ENCODE results near the gene COQ2.
A peak's percentile ranks its signal among the peaks of the same experiment; 100 is the strongest.

The COQ2 gene

GRCh38 chr4:83223781-83224180 lies 60.8 kb downstream of the COQ2 start:
- H3F3A ChIP-seq (ENCODE audit: control insufficient read depth, insufficient read depth): peaks cover 7% of the 10 kb centered on the region; the same call in 1 of the 2 replicates
- H3K27ac ChIP-seq (ENCODE audit: low read depth, low read length): no peak overlapping the region
- no peaks in the 10 kb centered on the region for H3K79me2 ChIP-seq (ENCODE audit: control insufficient read depth, low read length)
- TF ChIP-seq CTCF (IDR thresholded peaks at IDR 0.05; ENCODE audit: low read depth, low read length, poor library complexity, severe bottlenecking): no peak
- no peak for TF ChIP-seq EZH2phosphoT487 (IDR thresholded peaks at IDR 0.05; ENCODE audit: borderline replicate concordance, low read length)
- no peaks in the 10 kb centered on the region for H3K9me2 ChIP-seq (replicated peaks; ENCODE audit: control insufficient read depth, low read length)
- H3K4me2 ChIP-seq (ENCODE audit: low read length): no peak overlapping the region
- no peaks in the 10 kb centered on the region for H3K9me3 ChIP-seq (ENCODE audit: control insufficient read depth, insufficient read depth, low read length)
- H4K20me1 ChIP-seq (ENCODE audit: control insufficient read depth, insufficient read depth, low read depth, low read length): no peaks in the 10 kb centered on the region
- H3K36me3 ChIP-seq (ENCODE audit: control insufficient read depth, low read length): no peaks in the 10 kb centered on the region
- H3K4me1 ChIP-seq (ENCODE audit: control insufficient read depth, low read length): peaks cover 39% of the 10 kb centered on the region
- no peaks in the 10 kb centered on the region for H3K27me3 ChIP-seq (ENCODE audit: control insufficient read depth, low read length)
- H3K4me3 ChIP-seq (ENCODE audit: low read length): no peak overlapping the region

GRCh38 chr4:83221897-83222441 lies 62.6 kb downstream of the COQ2 start:
- H3F3A ChIP-seq (ENCODE audit: control insufficient read depth, insufficient read depth): peaks cover 14% of the 10 kb centered on the region; the same call in 1 of the 2 replicates
- no peaks in the 10 kb centered on the region for H3K36me3 ChIP-seq (ENCODE audit: control insufficient read depth, low read length)
- peak overlapping the region; percentile 69 for H3K4me2 ChIP-seq (ENCODE audit: low read length)
- peaks cover 58% of the 10 kb centered on the region for H3K4me1 ChIP-seq (ENCODE audit: control insufficient read depth, low read length)
- H3K27ac ChIP-seq (ENCODE audit: low read depth, low read length): no peak overlapping the region
- no peaks in the 10 kb centered on the region for H3K27me3 ChIP-seq (ENCODE audit: control insufficient read depth, low read length)
- no peaks in the 10 kb centered on the region for H3K79me2 ChIP-seq (ENCODE audit: control insufficient read depth, low read length)
- no peaks in the 10 kb centered on the region for H3K9me2 ChIP-seq (replicated peaks; ENCODE audit: control insufficient read depth, low read length)
- H3K4me3 ChIP-seq (ENCODE audit: low read length): peak overlapping the region; percentile 49; the same call in 1 of the 2 replicates
- TF ChIP-seq EZH2phosphoT487 (IDR thresholded peaks at IDR 0.05; ENCODE audit: borderline replicate concordance, low read length): no peak
- TF ChIP-seq CTCF (IDR thresholded peaks at IDR 0.05; ENCODE audit: low read depth, low read length, poor library complexity, severe bottlenecking): no peak
- H3K9me3 ChIP-seq (ENCODE audit: control insufficient read depth, insufficient read depth, low read length): no peaks in the 10 kb centered on the region
- no peaks in the 10 kb centered on the region for H4K20me1 ChIP-seq (ENCODE audit: control insufficient read depth, insufficient read depth, low read depth, low read length)

GRCh38 chr4:83219344-83220331 lies 65.0 kb downstream of the COQ2 start:
- H3K27me3 ChIP-seq (ENCODE audit: control insufficient read depth, low read length): no peaks in the 10 kb centered on the region
- H3K27ac ChIP-seq (ENCODE audit: low read depth, low read length): no peak overlapping the region
- no peaks in the 10 kb centered on the region for H3K79me2 ChIP-seq (ENCODE audit: control insufficient read depth, low read length)
- TF ChIP-seq EZH2phosphoT487 (IDR thresholded peaks at IDR 0.05; ENCODE audit: borderline replicate concordance, low read length) (no peak), CTCF (IDR thresholded peaks at IDR 0.05; ENCODE audit: low read depth, low read length, poor library complexity, severe bottlenecking) (no peak)
- H3K9me2 ChIP-seq (replicated peaks; ENCODE audit: control insufficient read depth, low read length): no peaks in the 10 kb centered on the region
- peaks cover 78% of the 10 kb centered on the region for H3K4me1 ChIP-seq (ENCODE audit: control insufficient read depth, low read length)
- H4K20me1 ChIP-seq (ENCODE audit: control insufficient read depth, insufficient read depth, low read depth, low read length): no peaks in the 10 kb centered on the region
- H3K4me2 ChIP-seq (ENCODE audit: low read length): peak overlapping the region; percentile 69
- peaks cover 5% of the 10 kb centered on the region for H3K9me3 ChIP-seq (ENCODE audit: control insufficient read depth, insufficient read depth, low read length)
- peaks cover 14% of the 10 kb centered on the region; the same call in 1 of the 2 replicates for H3F3A ChIP-seq (ENCODE audit: control insufficient read depth, insufficient read depth)
- no peaks in the 10 kb centered on the region for H3K36me3 ChIP-seq (ENCODE audit: control insufficient read depth, low read length)
- peak overlapping the region; percentile 50 for H3K4me3 ChIP-seq (ENCODE audit: low read length)
